SK-N-SH (cell line): ENCODE data around the gene FAM117B. TPM values are rescaled to one million over a fixed set of nuclear protein-coding genes. Genes with fewer than 3 reads are reported as not detected.

Experiments
- CTCF ChIA-PET: fragments of 300-600, 350-600 bp; formaldehyde crosslinking; extraction: SDS; loops from one replicate; lab custom pipeline; 2021; lab: Yijun Ruan, JAX
- POLR2A ChIA-PET: fragments of 350-600 bp; sonication (Branson Sonifier 250); formaldehyde crosslinking; extraction: SDS; loops from one replicate; lab custom pipeline; 2020; ENCODE audit warnings: antibody characterized with exemption, inconsistent platforms; lab: Yijun Ruan, JAX
- DNase-seq: peaks from one replicate; pipeline ENCODE4 v3.0.0; 2012
- H2AFZ ChIP-seq: fragments of 200-600 bp; sonication (generic); 2 replicates; pipeline ENCODE4 v1.8.1; 2016; ENCODE audit warnings: antibody characterized with exemption, mild to moderate bottlenecking, low read depth
- H3F3A ChIP-seq: fragments of 200-600 bp; sonication (generic); replicated peaks from 2 replicates; pipeline ENCODE3; 2016; ENCODE audit warnings: antibody characterized with exemption, mild to moderate bottlenecking; ENCODE audit not compliant: insufficient read depth
- H3K27ac ChIP-seq, 2 experiments: fragments of 200-500 bp in 1 of 2; fragments of 200-600 bp in 1 of 2; sonication (Bioruptor generic) in 1 of 2; sonication (generic), shearing (Covaris generic) in 1 of 2; 2 replicates each; pipeline versions ENCODE4 v1.5.1 to v1.6.1; 2014 to 2016; ENCODE audit warnings: low read depth in 2 of 2, inconsistent platforms in 1 of 2, low read length in 1 of 2, mild to moderate bottlenecking in 1 of 2, mixed read lengths in 1 of 2
- H3K27me3 ChIP-seq: fragments of 200-600 bp; sonication (generic), shearing (Covaris generic); 2 replicates; pipeline ENCODE4 v1.6.1; 2016; ENCODE audit warnings: mixed run types; ENCODE audit not compliant: insufficient read depth
- H3K36me3 ChIP-seq, 2 experiments: fragments of 200-500 bp in 1 of 2; fragments of 200-600 bp in 1 of 2; sonication (Bioruptor generic) in 1 of 2; sonication (generic) in 1 of 2; replicated peaks in 1 of 2; 2 replicates each; pipeline versions ENCODE3 to v1.5.1; 2014 to 2016; ENCODE audit warnings: low read length in 1 of 2, mild to moderate bottlenecking in 1 of 2; ENCODE audit not compliant: insufficient read depth in 2 of 2, control insufficient read depth in 1 of 2
- H3K4me1 ChIP-seq, 2 experiments: fragments of 200-500 bp in 1 of 2; fragments of 200-600 bp in 1 of 2; sonication (Bioruptor generic) in 1 of 2; sonication (generic), shearing (Covaris generic) in 1 of 2; 2 replicates each; pipeline versions ENCODE4 v1.5.1 to v1.6.1; 2014 to 2016; ENCODE audit warnings: low read depth in 1 of 2, low read length in 1 of 2, mixed run types in 1 of 2; ENCODE audit not compliant: insufficient read depth in 2 of 2, control insufficient read depth in 1 of 2
- H3K4me2 ChIP-seq: fragments of 200-600 bp; sonication (generic), shearing (Covaris generic); 2 replicates; pipeline ENCODE4 v1.6.1; 2017; ENCODE audit warnings: mixed run types
- H3K4me3 ChIP-seq, 2 experiments: fragments of 200-500 bp in 1 of 2; fragments of 200-600 bp in 1 of 2; sonication (Bioruptor generic) in 1 of 2; sonication (generic), shearing (Covaris generic) in 1 of 2; 2 replicates each; pipeline versions ENCODE4 v1.5.1 to v1.8.1; 2014 to 2016; ENCODE audit warnings: low read depth in 2 of 2, inconsistent platforms in 1 of 2, low read length in 1 of 2, mild to moderate bottlenecking in 1 of 2, mixed read lengths in 1 of 2, moderate library complexity in 1 of 2
- H3K79me2 ChIP-seq: fragments of 200-600 bp; sonication (generic); 2 replicates; pipeline ENCODE4 v1.8.1; 2017; ENCODE audit warnings: mild to moderate bottlenecking; ENCODE audit not compliant: insufficient read depth
- H3K9ac ChIP-seq: fragments of 200-600 bp; sonication (generic); 2 replicates; pipeline ENCODE4 v1.6.1; 2017; ENCODE audit warnings: mixed run types
- H3K9me2 ChIP-seq: fragments of 200-600 bp; sonication (generic); 2 replicates; pipeline ENCODE4 v1.6.1; 2017; ENCODE audit warnings: mixed run types
- H3K9me3 ChIP-seq: fragments of 200-600 bp; sonication (generic); 2 replicates; pipeline ENCODE4 v1.6.1; 2017; ENCODE audit warnings: mixed run types, mild to moderate bottlenecking, moderate library complexity
- H4K20me1 ChIP-seq: fragments of 200-600 bp; sonication (generic); 2 replicates; pipeline ENCODE4 v1.6.1; 2017; ENCODE audit warnings: mild to moderate bottlenecking, mixed run types; ENCODE audit not compliant: insufficient read depth
- EZH2phosphoT487 ChIP-seq: fragments of 200-600 bp; sonication (generic); IDR thresholded peaks from 2 replicates; pipeline ENCODE4 v1.6.1; 2017; ENCODE audit warnings: low read depth, mixed run types, mild to moderate bottlenecking, antibody characterized with exemption, moderate library complexity, borderline replicate concordance
- GABPA ChIP-seq: IDR thresholded peaks from 2 replicates; pipeline ENCODE4 v1.4.0; 2012; ENCODE audit warnings: low read depth, mild to moderate bottlenecking
- MXI1 ChIP-seq: IDR thresholded peaks from 2 replicates; pipeline ENCODE4 v1.6.1; 2012; ENCODE audit warnings: mild to moderate bottlenecking, low read depth, low read length, improper control_type of control experiment
- RCOR1 ChIP-seq: fragments of 150-350 bp; IDR thresholded peaks from 2 replicates; pipeline ENCODE4 v1.6.1; 2017; ENCODE audit warnings: antibody characterized with exemption, low read length
- RXRA ChIP-seq: IDR thresholded peaks from 2 replicates; pipeline ENCODE4 v1.4.0; 2012; ENCODE audit warnings: low read depth, mild to moderate bottlenecking, borderline replicate concordance
- SMC3 ChIP-seq: IDR thresholded peaks from 2 replicates; pipeline ENCODE4 v1.6.1; 2012; ENCODE audit warnings: low read depth, low read length, improper control_type of control experiment
- TAF1 ChIP-seq: IDR thresholded peaks from 2 replicates; pipeline ENCODE4 v1.6.1; 2012; ENCODE audit warnings: low read depth, mild to moderate bottlenecking, low read length, moderate library complexity, borderline replicate concordance
- TCF12 ChIP-seq: IDR thresholded peaks from 2 replicates; pipeline ENCODE4 v1.4.0; 2012
- YY1 ChIP-seq: IDR thresholded peaks from 2 replicates; pipeline ENCODE4 v1.4.0; 2012; ENCODE audit warnings: low read depth, mild to moderate bottlenecking
- WGBS: methylation state at CpG from one replicate; pipeline ENCODE4 v1.1.6; 2017; ENCODE audit warnings: low lambda C conversion rate; 5-methylcytosine and 5-hydroxymethylcytosine counted together
- polyA plus RNA-seq, 3 experiments: library from polyadenylated mRNA; depleted of rRNA; stranded (reverse); fragments of >200 nt; gene quantifications; 2 replicates each; pipeline ENCODE4 v1.2.3, GENCODE V29; 2012
- TF ChIP-seq, protein P1 (sequence below): IDR thresholded peaks from 2 replicates; pipeline ENCODE4 v1.4.0; 2012; ENCODE audit warnings: low read depth
- TF ChIP-seq, protein P2 (sequence below): IDR thresholded peaks from 2 replicates; pipeline ENCODE4 v1.6.1; 2012; ENCODE audit warnings: mild to moderate bottlenecking, low read depth, low read length, moderate library complexity
- TF ChIP-seq, protein P3 (sequence below): IDR thresholded peaks from 2 replicates; pipeline ENCODE4; 2012
- TF ChIP-seq, protein P4 (sequence below): fragments of 200-600 bp; sonication (generic); IDR thresholded peaks from 2 replicates; pipeline ENCODE4 v1.6.1; 2017; ENCODE audit warnings: antibody characterized with exemption, mild to moderate bottlenecking, moderate library complexity

FAM117B gene
- polyA plus RNA-seq, 1 of the 3 experiments (the other 2 are of a cell fraction): 0.90 TPM

DNA sequence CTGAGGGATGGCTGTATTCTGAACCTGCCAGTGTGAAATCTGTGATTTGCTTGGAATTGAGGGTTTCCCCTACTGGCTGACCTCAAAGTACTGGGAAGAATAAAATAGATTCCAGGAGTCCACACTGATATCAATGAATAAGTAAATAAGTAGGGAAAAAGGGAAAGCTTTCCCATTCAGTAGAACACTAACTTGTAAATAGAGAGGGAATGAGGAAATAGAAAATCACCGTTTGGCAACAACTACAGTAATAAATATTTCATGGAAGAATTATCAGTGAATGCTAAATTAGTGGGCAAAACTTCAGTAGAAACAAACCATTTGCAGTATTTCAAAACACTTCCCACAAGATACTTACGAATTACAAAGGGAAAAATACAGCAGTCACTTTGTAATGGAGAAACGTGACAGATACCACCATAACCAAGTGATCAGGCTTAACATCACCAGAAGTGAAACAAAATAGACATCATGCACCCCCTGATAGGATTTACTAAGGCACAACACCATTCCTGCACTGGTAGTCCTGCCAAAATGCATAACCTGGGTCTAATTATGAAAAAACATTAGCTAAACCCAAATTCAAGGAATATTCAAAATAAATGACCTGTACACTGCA is 148.3 kb downstream of the FAM117B start:
- no peak for DNase-seq
- Histone ChIP-seq H3K36me3 (peaks cover 0 to 21% of the 10 kb centered on the region in 2 experiments), H3K4me1 (no peaks in the 10 kb centered on the region), H3K4me2 (no peak overlapping the region), H3K79me2 (no peaks in the 10 kb centered on the region), H3K9me2 (no peaks in the 10 kb centered on the region), H3K27ac (no peak overlapping the region), H3K9ac (no peak overlapping the region), H3K27me3 (no peaks in the 10 kb centered on the region), H4K20me1 (no peaks in the 10 kb centered on the region), H3F3A (no peaks in the 10 kb centered on the region), H2AFZ (no peak overlapping the region), H3K9me3 (no peaks in the 10 kb centered on the region), H3K4me3 (no peak overlapping the region)
- 94% methylated on average over 3 of the region's 3 CpGs for WGBS
- ChIA-PET POLR2A (no interaction called here), CTCF (no interaction called here)
- TF ChIP-seq YY1 (no peak), EZH2phosphoT487 (no peak), RXRA (no peak), RCOR1 (no peak), GABPA (no peak)
- TF ChIP-seq, protein P1, sequence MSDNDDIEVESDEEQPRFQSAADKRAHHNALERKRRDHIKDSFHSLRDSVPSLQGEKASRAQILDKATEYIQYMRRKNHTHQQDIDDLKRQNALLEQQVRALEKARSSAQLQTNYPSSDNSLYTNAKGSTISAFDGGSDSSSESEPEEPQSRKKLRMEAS: no peak
- TF ChIP-seq, protein P2, sequence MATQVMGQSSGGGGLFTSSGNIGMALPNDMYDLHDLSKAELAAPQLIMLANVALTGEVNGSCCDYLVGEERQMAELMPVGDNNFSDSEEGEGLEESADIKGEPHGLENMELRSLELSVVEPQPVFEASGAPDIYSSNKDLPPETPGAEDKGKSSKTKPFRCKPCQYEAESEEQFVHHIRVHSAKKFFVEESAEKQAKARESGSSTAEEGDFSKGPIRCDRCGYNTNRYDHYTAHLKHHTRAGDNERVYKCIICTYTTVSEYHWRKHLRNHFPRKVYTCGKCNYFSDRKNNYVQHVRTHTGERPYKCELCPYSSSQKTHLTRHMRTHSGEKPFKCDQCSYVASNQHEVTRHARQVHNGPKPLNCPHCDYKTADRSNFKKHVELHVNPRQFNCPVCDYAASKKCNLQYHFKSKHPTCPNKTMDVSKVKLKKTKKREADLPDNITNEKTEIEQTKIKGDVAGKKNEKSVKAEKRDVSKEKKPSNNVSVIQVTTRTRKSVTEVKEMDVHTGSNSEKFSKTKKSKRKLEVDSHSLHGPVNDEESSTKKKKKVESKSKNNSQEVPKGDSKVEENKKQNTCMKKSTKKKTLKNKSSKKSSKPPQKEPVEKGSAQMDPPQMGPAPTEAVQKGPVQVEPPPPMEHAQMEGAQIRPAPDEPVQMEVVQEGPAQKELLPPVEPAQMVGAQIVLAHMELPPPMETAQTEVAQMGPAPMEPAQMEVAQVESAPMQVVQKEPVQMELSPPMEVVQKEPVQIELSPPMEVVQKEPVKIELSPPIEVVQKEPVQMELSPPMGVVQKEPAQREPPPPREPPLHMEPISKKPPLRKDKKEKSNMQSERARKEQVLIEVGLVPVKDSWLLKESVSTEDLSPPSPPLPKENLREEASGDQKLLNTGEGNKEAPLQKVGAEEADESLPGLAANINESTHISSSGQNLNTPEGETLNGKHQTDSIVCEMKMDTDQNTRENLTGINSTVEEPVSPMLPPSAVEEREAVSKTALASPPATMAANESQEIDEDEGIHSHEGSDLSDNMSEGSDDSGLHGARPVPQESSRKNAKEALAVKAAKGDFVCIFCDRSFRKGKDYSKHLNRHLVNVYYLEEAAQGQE: no peak
- TF ChIP-seq, protein P3, sequence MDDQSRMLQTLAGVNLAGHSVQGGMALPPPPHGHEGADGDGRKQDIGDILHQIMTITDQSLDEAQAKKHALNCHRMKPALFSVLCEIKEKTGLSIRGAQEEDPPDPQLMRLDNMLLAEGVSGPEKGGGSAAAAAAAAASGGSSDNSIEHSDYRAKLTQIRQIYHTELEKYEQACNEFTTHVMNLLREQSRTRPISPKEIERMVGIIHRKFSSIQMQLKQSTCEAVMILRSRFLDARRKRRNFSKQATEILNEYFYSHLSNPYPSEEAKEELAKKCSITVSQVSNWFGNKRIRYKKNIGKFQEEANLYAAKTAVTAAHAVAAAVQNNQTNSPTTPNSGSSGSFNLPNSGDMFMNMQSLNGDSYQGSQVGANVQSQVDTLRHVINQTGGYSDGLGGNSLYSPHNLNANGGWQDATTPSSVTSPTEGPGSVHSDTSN: no peak

DNA sequence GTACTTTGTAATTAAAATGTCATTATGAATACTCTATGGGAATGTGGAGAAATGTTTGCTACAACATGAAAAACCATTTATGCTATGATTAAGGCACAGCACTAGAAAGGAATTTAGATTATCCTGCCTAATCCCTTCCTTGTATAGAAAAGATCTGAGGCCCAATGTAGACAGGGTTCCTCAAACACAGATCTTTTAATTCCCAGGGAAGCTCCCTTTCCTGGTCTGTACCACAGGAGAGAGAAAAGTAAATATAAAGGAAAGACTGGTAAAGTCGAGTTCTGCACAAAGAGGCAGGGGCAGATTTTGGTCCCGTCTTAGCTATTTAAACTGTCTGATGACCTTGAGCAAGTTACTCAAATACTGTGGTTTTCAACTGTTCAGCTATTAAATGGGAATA is 152.1 kb downstream of the FAM117B start:
- Histone ChIP-seq H3K27me3 (no peaks in the 10 kb centered on the region), H3K79me2 (no peaks in the 10 kb centered on the region), H3F3A (no peaks in the 10 kb centered on the region), H4K20me1 (no peaks in the 10 kb centered on the region), H3K4me3 (no peak overlapping the region), H3K9me3 (no peaks in the 10 kb centered on the region), H3K36me3 (peaks cover 0 to 23% of the 10 kb centered on the region in 2 experiments), H3K9me2 (no peaks in the 10 kb centered on the region), H2AFZ (no peak overlapping the region), H3K4me2 (no peak overlapping the region), H3K27ac (no peak overlapping the region), H3K4me1 (no peaks in the 10 kb centered on the region), H3K9ac (no peak overlapping the region)
- CTCF ChIA-PET: no interaction called here
- 89% methylated on average over 2 of the region's 2 CpGs for WGBS
- TF ChIP-seq TCF12: no peak
- no peak for TF ChIP-seq MXI1
- TF ChIP-seq, protein P4, sequence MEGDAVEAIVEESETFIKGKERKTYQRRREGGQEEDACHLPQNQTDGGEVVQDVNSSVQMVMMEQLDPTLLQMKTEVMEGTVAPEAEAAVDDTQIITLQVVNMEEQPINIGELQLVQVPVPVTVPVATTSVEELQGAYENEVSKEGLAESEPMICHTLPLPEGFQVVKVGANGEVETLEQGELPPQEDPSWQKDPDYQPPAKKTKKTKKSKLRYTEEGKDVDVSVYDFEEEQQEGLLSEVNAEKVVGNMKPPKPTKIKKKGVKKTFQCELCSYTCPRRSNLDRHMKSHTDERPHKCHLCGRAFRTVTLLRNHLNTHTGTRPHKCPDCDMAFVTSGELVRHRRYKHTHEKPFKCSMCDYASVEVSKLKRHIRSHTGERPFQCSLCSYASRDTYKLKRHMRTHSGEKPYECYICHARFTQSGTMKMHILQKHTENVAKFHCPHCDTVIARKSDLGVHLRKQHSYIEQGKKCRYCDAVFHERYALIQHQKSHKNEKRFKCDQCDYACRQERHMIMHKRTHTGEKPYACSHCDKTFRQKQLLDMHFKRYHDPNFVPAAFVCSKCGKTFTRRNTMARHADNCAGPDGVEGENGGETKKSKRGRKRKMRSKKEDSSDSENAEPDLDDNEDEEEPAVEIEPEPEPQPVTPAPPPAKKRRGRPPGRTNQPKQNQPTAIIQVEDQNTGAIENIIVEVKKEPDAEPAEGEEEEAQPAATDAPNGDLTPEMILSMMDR: no peak
- no peak for TF ChIP-seq TAF1
- no peak for TF ChIP-seq SMC3
- no peak for TF ChIP-seq EZH2phosphoT487
- POLR2A ChIA-PET: interaction anchor here (0.6 kb wide), 1 partner anchor 131 kb away, joined by 3 read pairs; no protein-coding TSS in a partner anchor
- DNase-seq: no peak
